T-helper 17 cell (primary cell): Measurements from ENCODE around the gene OR11H7. TPM values are rescaled to one million over a fixed set of nuclear protein-coding genes. Genes with fewer than 3 reads are reported as not detected.
"Not testable (repeated sequence)": the region's sequence is repeated elsewhere in the genome, so short reads cannot be mapped to it uniquely, and the experiment has no call there.

ENCODE experiments used
- ATAC-seq: fragments of 150-1000 bp; cut with Tn5 transposase; 2 replicates; pipeline ENCODE4 v1.10.0; 2021; ENCODE audit warnings: mild to moderate bottlenecking, moderate library complexity
- DNase-seq, 3 donors: peaks; one replicate each; pipeline versions ENCODE4 v3.0.0 to v3.0.0-alpha.2; 2020 to 2021
- H3K9me3 ChIP-seq: one replicate; pipeline ENCODE4 v1.7.0; 2013; ENCODE audit warnings: low read length, mild to moderate bottlenecking; ENCODE audit not compliant: control insufficient read depth, poor library complexity, severe bottlenecking
- H3K27ac Mint-ChIP-seq: one replicate; pipeline ENCODE4 v1.8.0; 2022; ENCODE audit warnings: mild to moderate bottlenecking, moderate library complexity, mixed read lengths
- H3K27me3 Mint-ChIP-seq: one replicate; pipeline ENCODE4 v1.8.0; 2022; ENCODE audit warnings: mixed read lengths
- H3K36me3 Mint-ChIP-seq: one replicate; pipeline ENCODE4 v1.8.0; 2022; ENCODE audit warnings: low read depth, mixed read lengths
- H3K4me1 Mint-ChIP-seq: one replicate; pipeline ENCODE4 v1.8.0; 2022; ENCODE audit warnings: mild to moderate bottlenecking, mixed read lengths
- H3K4me3 Mint-ChIP-seq: one replicate; pipeline ENCODE4 v1.8.0; 2022; ENCODE audit warnings: mild to moderate bottlenecking, moderate library complexity, mixed read lengths
- total RNA-seq, 4 donors: library from RNA in 2 of 4; stranded (reverse) in 2 of 4; gene quantifications; one replicate each; pipeline ENCODE4 v1.2.3 and lab custom pipeline; 2022 to 2026

Gene OR11H7
- total RNA-seq, 2 donors from 2014 or later: not detected

DNA sequence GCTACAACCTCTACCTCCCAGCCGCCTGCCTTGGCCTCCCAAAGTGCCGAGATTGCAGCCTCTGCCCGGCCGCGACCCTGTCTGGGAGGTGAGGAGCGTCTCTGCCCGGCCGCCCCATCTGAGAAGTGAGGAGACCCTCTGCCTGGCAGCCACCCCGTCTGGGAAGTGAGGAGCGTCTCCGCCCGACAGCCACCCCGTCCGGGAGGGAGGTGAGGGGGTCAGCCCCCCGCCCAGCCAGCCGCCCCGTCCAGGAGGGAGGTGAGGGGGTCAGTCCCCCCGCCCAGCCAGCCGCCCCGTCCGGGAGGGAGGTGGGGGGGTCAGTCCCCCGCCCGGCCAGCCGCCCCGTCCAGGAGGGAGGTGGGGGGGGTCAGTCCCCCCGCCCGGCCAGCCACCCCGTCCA lies 16.4 kb upstream of the OR11H7 start:
- ATAC-seq, DNase-seq, H3K4me3 Mint-ChIP-seq, H3K4me1 Mint-ChIP-seq, H3K9me3 ChIP-seq, H3K27ac Mint-ChIP-seq, H3K27me3 Mint-ChIP-seq, H3K36me3 Mint-ChIP-seq: not testable (repeated sequence)

DNA sequence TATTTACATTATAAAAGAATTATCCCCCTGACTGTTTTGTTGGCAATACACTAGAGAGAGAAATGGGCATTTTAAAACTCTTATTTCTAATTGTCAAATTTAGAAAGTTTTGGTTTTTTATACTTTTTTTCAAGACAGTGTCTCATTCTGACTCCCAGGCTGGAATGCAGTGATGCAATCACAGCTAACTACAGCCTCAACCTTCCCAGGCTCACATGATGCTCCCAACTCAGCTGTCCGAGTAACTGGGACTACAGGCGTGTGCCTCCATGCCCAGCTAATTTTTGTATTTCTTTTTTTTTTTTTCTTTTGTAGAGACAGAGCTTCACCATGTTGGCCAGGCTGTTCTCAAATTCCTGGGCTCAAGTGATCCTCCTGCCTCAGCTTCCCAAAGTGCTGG lies 13.6 kb upstream of the OR11H7 start:
- H3K9me3 ChIP-seq: no peaks in the 10 kb centered on the region
- no peak for ATAC-seq
- Mint-ChIP-seq H3K36me3 (peaks cover 3% of the 10 kb centered on the region), H3K4me3 (no peak overlapping the region), H3K27me3 (peaks cover 14% of the 10 kb centered on the region), H3K27ac (no peak overlapping the region), H3K4me1 (no peaks in the 10 kb centered on the region)
- no peak for DNase-seq

DNA sequence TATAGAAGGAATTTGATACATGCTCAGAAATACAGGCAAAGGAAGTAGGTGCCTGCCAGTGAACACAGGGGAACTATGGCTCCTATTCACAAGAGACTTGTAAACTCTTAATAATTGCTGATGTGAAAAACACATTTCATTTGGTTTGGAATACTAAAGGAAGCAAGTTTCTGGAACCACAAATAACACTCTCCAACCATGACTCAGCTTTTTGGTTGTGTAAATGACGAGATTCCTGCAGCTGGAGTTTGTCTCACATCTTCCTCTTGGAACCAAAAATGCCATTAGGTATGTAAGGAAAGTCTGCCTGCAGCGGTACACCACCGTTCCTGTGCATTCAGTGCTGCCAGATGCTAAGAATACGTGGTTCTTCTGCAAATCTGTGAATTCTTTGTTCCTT lies 9.7 kb upstream of the OR11H7 start:
- H3K9me3 ChIP-seq: no peaks in the 10 kb centered on the region
- H3K27me3 Mint-ChIP-seq: peaks cover 20% of the 10 kb centered on the region
- ATAC-seq (no peak), DNase-seq (no peak)
- H3K36me3 Mint-ChIP-seq: no peaks in the 10 kb centered on the region
- no peaks in the 10 kb centered on the region for H3K4me1 Mint-ChIP-seq
- no peak overlapping the region for H3K27ac Mint-ChIP-seq
- no peak overlapping the region for H3K4me3 Mint-ChIP-seq

DNA sequence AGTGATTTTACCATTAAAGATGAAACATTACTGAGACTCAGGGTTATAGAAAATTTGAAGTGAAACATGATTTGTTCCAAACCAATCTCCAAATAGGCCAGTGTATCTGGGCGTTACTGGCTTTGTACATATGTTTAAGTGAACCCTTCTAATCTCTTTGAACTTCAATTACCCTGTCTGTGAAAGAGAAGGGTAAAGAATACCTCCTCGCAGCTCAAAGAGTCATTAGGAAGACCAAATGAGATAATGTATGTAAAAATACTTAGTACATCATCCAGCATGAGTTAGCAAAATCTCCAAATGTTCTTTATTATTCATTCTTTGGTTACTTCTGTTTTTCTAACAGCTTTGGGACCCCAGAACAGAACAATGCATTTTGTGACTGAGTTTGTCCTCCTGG lies 5.4 kb upstream of the OR11H7 start, which contains the start of gene OR11H6:
Gene OR11H6 (plus strand): TSS at position 301 of the 400 bp plus-strand sequence. CDS start 0 bp downstream, at position 301.
- H3K9me3 ChIP-seq: no peaks in the 10 kb centered on the region
- no peaks in the 10 kb centered on the region for H3K4me1 Mint-ChIP-seq
- ATAC-seq (no peak), DNase-seq (no peak)
- H3K4me3 Mint-ChIP-seq: no peak within 1 kb of the TSS
- no peaks in the 10 kb centered on the region for H3K36me3 Mint-ChIP-seq
- H3K27me3 Mint-ChIP-seq: peaks cover 17% of the 10 kb centered on the region
- no peak within 1 kb of the TSS for H3K27ac Mint-ChIP-seq

DNA sequence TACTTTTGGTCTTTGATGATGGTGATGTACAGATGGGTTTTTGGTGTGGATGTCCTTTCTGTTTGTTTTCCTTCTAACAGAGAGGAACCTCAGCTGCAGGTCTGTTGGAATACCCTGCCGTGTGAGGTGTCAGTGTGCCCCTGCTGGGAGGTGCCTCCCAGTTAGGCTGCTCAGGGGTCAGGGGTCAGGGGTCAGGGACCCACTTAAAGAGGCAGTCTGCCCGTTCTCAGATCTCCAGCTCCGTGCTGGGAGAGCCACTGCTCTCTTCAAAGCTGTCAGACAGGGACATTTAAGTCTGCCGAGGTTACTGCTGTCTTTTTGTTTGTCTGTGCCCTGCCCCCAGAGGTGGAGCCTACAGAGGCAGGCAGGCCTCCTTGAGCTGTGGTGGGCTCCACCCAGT lies 6.6 kb downstream of the OR11H7 start:
- H3K36me3 Mint-ChIP-seq, H3K9me3 ChIP-seq, H3K4me3 Mint-ChIP-seq, DNase-seq, H3K27ac Mint-ChIP-seq, ATAC-seq, H3K27me3 Mint-ChIP-seq, H3K4me1 Mint-ChIP-seq: not testable (repeated sequence)

DNA sequence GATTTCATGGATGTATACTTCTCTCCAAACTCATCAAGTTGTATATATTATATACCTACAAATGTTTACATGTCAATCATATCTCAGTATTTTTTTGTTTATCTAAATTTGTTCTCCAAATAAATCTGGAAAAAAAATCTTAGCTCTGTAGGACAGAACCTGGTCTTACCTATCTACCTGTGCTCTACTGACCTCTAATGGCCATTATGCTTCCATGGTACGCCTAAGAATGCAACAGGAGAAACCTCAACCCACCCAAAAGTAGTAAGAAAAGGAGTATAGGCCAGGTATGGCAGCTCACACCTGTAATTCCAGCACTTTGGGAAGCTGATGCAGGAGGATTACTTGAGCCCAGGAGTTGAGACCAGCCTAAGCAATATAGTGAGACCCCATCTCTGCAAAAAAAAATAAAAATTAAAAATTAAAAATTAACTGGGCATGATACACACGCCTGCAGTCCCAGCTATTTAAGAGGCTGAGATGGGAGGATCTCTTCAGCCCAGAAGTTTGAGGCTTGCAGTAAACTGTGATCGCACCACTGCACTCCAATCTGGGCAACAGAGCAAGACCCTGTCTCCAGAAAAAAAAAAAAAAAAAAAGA lies 19.0 kb downstream of the OR11H7 start:
- no peaks in the 10 kb centered on the region for H3K36me3 Mint-ChIP-seq
- no peak overlapping the region for H3K27ac Mint-ChIP-seq

DNA sequence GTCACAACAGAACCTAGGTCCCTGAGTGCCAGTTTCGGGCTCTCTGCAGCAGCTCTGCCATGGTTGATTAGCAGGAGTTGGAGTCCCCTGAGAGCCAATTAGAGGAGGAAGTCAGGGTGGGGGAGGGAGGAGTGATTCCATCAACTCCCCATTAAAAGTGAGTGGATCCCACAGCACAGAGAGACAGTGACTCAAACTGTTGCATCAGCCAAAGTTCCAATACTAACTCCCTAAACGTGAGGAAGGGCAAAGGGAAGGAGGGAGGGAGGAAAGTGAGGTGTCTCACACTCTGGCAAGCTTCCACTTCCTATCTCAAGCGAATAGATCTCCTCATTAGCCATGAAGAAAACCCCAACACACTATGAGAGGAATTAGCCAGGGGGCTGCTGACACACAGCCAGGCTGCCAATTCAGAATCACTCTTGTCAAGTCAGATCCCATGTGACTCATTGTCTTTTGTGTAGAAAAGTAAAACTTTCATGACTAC lies 33.9 kb downstream of the OR11H7 start:
- Mint-ChIP-seq H3K36me3 (no peaks in the 10 kb centered on the region), H3K27ac (no peak overlapping the region), H3K27me3 (no peaks in the 10 kb centered on the region), H3K4me3 (no peak overlapping the region), H3K4me1 (no peaks in the 10 kb centered on the region)
- DNase-seq: no peak
- no peaks in the 10 kb centered on the region for H3K9me3 ChIP-seq
- ATAC-seq: no peak

More for the DNA sequence above, 19.0 kb downstream of the OR11H7 start:
- no peaks in the 10 kb centered on the region for H3K27me3 Mint-ChIP-seq
- H3K9me3 ChIP-seq: no peaks in the 10 kb centered on the region
- no peaks in the 10 kb centered on the region for H3K4me1 Mint-ChIP-seq
- DNase-seq (no peak), ATAC-seq (no peak)
- H3K4me3 Mint-ChIP-seq: no peak overlapping the region

DNA sequence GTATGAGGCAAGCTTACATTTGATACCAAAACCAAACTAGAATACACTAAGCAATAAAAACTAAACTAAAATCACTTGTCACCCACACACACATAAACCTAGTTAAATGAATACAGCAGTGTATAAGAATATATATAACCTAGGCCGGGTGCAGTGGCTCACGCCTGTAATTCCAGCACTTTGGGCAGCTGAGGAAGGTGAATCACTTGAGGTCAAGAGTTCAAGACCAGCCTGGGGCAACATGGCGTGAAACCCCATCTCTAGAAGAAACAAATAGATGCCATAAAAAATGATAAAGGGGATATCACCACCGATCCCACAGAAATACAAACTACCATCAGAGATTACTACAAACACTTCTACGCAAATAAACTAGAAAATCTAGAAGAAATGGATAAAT lies 35.6 kb downstream of the OR11H7 start:
- H3K4me3 Mint-ChIP-seq, H3K27me3 Mint-ChIP-seq, H3K9me3 ChIP-seq, DNase-seq, H3K27ac Mint-ChIP-seq, H3K4me1 Mint-ChIP-seq, ATAC-seq, H3K36me3 Mint-ChIP-seq: not testable (repeated sequence)

DNA sequence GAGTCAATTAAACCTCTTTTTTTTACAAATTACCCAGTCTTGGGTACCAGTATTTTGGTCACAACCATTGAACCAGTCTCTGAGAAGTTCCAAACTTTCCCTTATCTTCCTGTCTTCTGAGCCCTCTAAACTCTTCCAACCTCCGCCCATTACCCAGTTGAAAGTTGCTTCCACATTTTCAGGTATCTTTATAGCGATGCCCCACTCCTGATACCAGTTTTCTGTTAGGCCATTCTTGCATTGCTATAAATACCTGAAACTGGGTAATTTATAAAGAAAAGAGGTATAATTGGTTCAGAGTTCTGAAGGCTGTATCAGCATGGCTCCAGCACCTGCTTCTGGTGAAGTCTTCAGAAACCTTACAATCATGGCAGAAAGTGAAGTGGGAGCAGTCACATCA lies 45.3 kb downstream of the OR11H7 start:
- ATAC-seq (no peak), DNase-seq (no peak)
- H3K4me3 Mint-ChIP-seq: no peak overlapping the region
- H3K4me1 Mint-ChIP-seq: peaks cover 4% of the 10 kb centered on the region
- no peaks in the 10 kb centered on the region for H3K27me3 Mint-ChIP-seq
- H3K27ac Mint-ChIP-seq: no peak overlapping the region
- H3K36me3 Mint-ChIP-seq: peaks cover 2% of the 10 kb centered on the region
- H3K9me3 ChIP-seq: no peaks in the 10 kb centered on the region

DNA sequence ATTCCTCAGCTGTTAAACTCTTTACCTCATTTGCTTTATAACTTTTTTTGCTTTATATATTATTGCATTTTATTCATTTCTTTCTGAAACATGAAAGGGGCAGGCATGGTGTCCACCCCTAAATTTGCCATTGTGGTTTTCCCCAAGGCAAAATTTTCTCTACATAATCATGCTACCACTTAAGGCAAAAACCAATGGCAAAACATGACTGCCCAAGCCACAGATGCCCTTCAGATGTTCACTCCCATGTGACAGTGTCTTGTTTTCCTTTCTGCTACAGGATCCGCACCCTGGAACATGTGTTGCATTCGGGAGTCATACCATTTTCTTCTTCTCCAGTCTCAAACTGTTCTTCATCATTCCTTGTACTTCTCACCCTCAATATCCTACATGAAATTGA lies 48.6 kb downstream of the OR11H7 start:
- H3K4me1 Mint-ChIP-seq: peaks cover 10% of the 10 kb centered on the region
- H3K27me3 Mint-ChIP-seq: no peaks in the 10 kb centered on the region
- no peak overlapping the region for H3K4me3 Mint-ChIP-seq
- H3K36me3 Mint-ChIP-seq: peaks cover 10% of the 10 kb centered on the region
- DNase-seq (no peak), ATAC-seq (no peak)
- H3K9me3 ChIP-seq: no peaks in the 10 kb centered on the region
- H3K27ac Mint-ChIP-seq: no peak overlapping the region

DNA sequence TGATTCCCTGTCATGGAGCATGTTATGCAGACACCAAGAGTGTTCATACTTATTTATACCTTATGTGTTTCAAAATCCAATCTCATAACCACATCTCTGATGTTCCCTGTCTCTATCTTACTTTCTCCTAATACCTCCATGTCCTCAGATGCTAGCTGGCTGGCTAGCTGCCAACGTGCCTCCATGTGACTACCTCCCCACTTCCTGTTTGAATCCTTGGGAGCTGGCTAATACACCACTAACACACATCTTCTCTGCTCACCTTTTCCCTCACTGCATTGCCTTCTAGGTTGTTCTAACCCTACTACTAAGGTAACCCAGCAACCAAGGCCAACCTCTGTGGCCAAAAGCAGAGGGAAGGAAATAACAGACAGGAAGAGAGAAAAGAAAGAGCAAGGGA lies 49.6 kb downstream of the OR11H7 start:
- H3K27ac Mint-ChIP-seq: peak overlapping the region; percentile 1
- peaks cover 14% of the 10 kb centered on the region for H3K36me3 Mint-ChIP-seq
- H3K4me3 Mint-ChIP-seq: no peak overlapping the region
- DNase-seq: no peak
- no peak for ATAC-seq
- H3K9me3 ChIP-seq: no peaks in the 10 kb centered on the region
- H3K4me1 Mint-ChIP-seq: peaks cover 10% of the 10 kb centered on the region
- no peaks in the 10 kb centered on the region for H3K27me3 Mint-ChIP-seq

DNA sequence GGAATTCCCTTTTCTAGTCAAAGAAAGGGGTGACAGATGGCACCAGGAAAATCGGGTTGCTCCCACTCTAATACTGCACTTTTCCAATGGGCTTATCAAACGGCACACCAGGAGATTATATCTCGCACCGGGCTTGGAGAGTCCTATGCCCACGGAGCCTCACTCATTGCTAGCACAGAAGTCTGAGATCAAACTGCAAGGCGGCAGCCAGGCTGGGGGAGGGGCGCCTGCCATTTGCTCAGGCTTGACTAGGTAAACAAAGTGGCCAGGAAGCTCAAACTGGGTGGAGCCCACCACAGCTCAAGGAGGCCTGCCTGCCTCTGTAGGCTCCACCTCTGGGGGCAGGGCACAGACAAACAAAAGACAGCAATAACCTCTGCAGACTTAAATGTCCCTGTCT lies 51.5 kb downstream of the OR11H7 start:
- peak in 1 of 3 donors; percentile 5 for DNase-seq
- not testable (repeated sequence) for H3K9me3 ChIP-seq, H3K27me3 Mint-ChIP-seq, H3K4me1 Mint-ChIP-seq, ATAC-seq
- Mint-ChIP-seq H3K4me3 (peak overlapping the region; percentile 63), H3K27ac (peak overlapping the region; percentile 71), H3K36me3 (peaks cover 15% of the 10 kb centered on the region)
